HG02763 (cell line): ENCODE results near the gene TNIK.

Source experiments
- ATAC-seq: cut with Tn5 transposase; IDR thresholded peaks from one replicate; pipeline ENCODE4 v1.9.1; 2021; ENCODE audit warnings: mild to moderate bottlenecking, moderate library complexity; ENCODE audit not compliant: unreplicated experiment

Gene TNIK

GRCh38 chr3:171459942-171460724 lies at the start of gene TNIK:
Gene TNIK (minus strand): TSS chr3:171460405. CDS start chr3:171460063, 342 bp downstream.
- peak; percentile 83 for ATAC-seq

- no peak for ATAC-seq
These were observed 48.5 kb upstream of the TNIK start for GRCh38 chr3:171508676-171509075.

GRCh38 chr3:171508206-171508605 lies 48.0 kb upstream of the TNIK start:
- no peak for ATAC-seq

- no peak for ATAC-seq
These were observed 46.6 kb upstream of the TNIK start for GRCh38 chr3:171506743-171507319.

- no peak for ATAC-seq
These were observed 45.7 kb upstream of the TNIK start for GRCh38 chr3:171505822-171506333.

- ATAC-seq: no peak
These were observed 44.2 kb upstream of the TNIK start for GRCh38 chr3:171504376-171504775.

GRCh38 chr3:171503817-171504216 lies 43.6 kb upstream of the TNIK start:
- no peak for ATAC-seq

GRCh38 chr3:171498921-171499320 lies 38.7 kb upstream of the TNIK start:
- ATAC-seq: no peak

GRCh38 chr3:171497468-171497867 lies 37.3 kb upstream of the TNIK start:
- no peak for ATAC-seq

GRCh38 chr3:171495413-171495812 lies 35.2 kb upstream of the TNIK start:
- ATAC-seq: no peak

GRCh38 chr3:171494457-171495109 lies 34.4 kb upstream of the TNIK start:
- no peak for ATAC-seq

GRCh38 chr3:171491361-171491760 lies 31.2 kb upstream of the TNIK start:
- ATAC-seq: no peak

- ATAC-seq: no peak
These were observed 30.7 kb upstream of the TNIK start for GRCh38 chr3:171490901-171491300.

- no peak for ATAC-seq
These were observed 29.1 kb upstream of the TNIK start for GRCh38 chr3:171489348-171489747.

GRCh38 chr3:171488479-171488878 lies 28.3 kb upstream of the TNIK start:
- no peak for ATAC-seq

- ATAC-seq: no peak
These were observed 27.2 kb upstream of the TNIK start for GRCh38 chr3:171487382-171487781.

GRCh38 chr3:171485338-171485737 lies 25.1 kb upstream of the TNIK start:
- no peak for ATAC-seq

GRCh38 chr3:171481011-171481410 lies 20.8 kb upstream of the TNIK start:
- no peak for ATAC-seq

GRCh38 chr3:171480526-171480925 lies 20.3 kb upstream of the TNIK start:
- peak; percentile 86 for ATAC-seq

GRCh38 chr3:171476532-171477102 lies 16.4 kb upstream of the TNIK start:
- ATAC-seq: no peak

- ATAC-seq: no peak
These were observed 12.3 kb upstream of the TNIK start for GRCh38 chr3:171472552-171472951.
